NCI-H510A treated with DMSO at 0.1 percent for 48 hours (cell line): ENCODE data around the gene HSPG2.
"Not testable (repeated sequence)": the region's sequence is repeated elsewhere in the genome, so short reads cannot be mapped to it uniquely, and the experiment has no call there.

Source experiments
- DNase-seq: peaks from one replicate; lab custom pipeline; 2025; lab: John Stamatoyannopoulos, UW

HSPG2 gene

DNA sequence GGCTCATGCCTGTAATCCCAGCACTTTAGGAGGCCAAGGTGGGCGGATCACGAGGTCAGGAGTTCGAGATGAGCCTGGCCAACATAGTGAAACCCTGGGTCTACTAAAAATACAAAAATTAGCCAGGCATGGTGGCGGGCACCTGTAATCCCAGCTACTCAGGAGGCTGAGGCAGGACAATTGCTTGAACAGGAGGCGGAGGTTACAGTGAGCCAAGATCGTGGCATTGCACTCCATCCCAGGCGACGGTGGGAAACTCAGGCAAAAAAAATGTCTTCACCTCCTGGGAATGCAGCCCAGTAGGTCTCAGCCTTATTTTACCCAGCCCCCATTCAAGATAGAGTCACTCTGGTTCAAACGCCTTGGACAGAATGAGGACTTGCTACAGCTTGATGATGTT lies 151.3 kb downstream of the HSPG2 start:
- not testable (repeated sequence) for DNase-seq

DNA sequence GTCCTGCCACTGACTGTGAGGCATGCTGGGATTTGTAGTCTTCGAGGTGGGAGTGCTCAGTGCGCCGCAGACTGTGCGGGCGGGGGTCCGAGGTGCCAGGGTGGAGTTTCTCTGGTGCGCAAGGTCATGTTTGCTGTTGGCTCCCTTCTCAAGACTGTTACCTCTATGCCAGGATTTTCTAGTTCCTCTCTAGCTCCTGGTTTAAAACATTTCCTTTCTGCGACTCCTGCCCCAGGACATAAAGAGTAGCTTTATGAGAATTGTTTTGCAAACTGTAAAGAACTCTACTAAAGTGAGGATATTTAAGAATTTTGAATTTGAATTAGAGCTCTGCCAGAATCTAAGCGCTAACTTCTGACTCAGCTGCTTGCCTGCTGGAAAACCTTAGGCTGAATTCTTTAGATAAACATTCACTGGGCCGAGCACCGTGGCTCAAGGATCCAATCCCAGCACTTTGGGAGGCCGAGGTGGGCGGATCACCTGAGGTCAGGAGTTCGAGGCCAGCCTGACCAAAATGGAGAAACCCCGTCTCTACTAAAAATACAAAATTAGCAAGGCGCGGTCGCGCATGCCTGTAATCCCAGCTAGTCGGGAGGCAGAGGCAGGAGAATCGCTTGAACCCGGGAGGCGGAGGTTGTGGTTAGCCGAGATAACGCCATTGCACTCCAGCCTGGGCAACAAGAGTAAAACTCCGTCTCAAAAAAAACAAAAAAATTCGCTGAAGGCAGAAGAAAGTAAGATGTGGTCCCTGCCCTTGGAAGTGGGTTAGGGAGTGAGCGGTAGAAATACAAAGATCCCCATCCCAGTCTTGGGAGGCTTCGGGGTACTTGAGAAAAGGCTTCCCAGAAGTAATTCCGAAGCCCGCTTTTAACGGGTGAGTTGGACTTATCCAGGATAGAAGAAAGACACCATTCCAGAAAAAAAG lies 153.2 kb downstream of the HSPG2 start:
- DNase-seq, result peak; percentile 90

DNA sequence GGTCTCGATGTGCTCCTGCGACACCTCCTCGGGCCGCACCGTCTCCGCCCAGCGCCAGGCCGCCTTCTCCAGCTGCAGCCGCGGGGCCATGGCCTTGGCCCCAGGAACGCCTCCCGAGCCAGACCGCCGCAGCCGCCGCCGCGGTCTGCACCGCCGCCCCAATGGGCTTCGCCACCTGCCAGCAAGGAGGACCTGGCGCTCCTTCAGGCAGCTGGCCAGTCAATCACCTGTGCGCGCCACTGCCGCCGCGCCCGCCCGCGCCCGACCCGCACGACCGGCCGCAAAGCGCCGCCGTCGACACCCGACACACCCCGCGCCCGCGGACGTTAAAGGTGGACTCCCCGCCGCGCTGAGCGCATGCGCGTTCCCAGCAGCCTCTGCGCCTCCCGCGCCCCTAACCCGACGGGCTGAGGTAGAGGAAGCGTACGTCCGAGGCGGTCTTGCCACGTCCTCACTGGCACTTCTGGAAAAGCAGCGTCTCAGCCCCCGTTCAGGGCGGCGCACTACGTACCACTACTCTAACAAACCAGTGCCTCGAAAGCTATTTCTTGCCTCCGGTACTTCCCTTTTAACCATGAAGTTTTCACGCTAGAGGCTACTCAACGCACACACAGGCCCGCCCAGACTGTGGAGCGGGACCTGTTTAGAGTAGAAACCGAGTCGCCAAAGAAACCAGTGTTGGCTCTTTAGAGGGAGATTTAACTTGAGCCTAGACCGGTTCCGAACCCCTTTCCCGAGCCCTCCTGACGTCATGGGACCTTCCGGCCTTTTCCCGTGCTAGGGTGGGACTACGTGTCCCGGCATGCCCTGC lies 154.0 kb downstream of the HSPG2 start, which contains the start of gene USP48:
Gene USP48 (minus strand): TSS at position 282 of the 811 bp plus-strand sequence. CDS start 192 bp downstream, at position 90.
- peak; percentile 91 for DNase-seq

DNA sequence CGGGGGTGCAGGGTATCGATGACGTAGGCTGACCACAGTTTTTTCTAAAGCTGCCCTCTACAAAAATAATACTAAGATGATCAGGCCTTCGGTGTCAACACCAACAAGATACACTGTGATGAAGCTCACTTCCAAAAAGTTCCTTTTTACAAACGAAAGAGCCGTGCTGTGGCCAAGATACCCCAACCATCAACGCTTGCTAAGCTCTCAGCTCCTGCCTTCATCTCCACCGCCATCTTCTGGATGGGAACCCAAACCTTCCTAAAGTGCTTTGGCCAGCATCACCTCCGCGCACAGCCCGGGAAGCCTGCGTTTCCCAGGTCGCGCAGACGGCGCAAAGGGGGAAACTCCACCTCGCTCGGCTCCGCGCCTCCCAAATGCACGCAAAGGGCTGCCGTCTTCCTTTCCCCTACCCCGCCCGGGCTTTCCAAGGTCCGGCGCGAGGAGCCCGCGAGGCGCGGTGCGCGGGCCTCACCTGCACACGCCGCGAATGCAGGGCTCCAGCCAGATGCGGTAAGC lies 154.7 kb downstream of the HSPG2 start:
- DNase-seq, result peak; percentile 38

DNA sequence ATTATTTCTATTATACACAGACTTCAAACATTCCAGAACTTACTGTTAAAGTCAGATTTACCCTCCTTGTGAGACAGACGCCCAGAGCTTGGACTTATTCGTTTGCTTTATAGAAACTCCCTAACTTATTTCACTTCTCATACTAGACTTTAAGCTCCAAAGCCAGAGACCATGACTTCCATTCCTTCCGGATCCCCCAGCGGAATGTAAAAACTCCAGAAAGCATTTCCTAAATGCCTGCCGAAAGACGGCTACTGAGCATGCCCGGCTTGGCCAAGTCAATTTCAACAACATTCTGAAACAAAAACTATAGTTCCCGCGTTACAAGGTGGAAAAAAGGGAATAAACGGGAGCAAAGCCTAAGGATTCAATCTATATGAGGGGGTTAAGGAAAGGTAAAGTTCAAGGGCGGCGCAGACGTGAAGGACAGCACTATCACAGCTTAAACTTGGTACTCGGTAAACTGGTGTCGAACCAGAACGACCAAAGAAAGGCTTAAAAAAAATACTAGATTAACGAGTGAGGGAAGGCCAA lies 155.2 kb downstream of the HSPG2 start:
- peak; percentile 38 for DNase-seq

DNA sequence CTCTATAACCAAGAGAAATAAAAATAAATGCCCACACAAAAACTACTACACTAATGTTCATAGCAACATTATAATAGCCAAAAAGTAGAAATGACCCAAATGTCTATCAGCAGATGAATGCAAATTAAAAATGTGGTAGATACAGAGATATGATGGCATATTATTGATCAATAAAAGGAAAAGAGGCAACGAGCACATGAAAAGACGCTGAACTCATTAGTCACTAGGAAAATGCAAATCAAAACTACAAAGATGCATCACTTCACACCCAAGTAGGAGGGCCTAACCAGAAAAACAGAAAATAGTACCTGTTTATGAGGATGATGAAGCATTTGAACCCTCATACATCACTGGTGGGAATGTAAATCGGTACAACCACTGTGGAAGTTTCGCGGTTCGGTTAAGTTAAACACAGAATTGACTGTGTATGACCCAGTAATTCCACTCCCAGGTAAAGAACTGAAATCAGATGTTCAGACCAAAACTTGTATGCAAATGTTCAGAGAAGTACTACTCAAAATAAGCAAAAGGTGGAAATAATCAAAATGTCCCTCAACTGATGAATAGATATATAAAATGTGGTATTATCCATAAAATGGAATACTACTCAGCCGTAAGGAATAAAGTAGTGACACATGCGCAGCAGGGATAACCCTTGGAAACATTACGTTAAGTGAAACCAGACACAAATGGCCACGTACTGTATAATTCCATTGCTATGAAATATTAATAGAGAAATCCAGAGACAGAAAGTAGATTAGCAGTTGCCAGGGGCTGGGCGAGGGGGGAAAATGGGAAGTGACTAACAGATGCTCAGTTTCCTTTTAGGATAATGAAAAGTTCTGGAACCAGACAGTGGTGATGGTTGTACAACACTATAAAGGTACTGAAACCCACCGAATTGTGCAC lies 157.2 kb downstream of the HSPG2 start:
- no peak for DNase-seq

DNA sequence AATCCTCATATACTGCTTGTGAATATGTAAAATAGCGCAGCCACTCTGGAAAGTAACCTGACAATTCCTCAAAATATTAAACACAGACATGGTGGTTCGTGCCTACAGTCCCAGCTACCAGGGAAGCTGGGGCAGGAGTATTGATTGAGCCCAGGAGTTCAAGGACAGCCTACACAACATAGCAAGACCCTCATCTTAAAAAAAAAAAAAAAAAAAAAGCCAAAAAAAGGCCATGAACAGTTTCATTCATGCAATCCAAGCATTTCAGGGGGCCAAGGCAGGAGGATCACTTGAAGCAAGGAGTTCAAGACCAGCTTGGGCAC lies 158.7 kb downstream of the HSPG2 start:
- no peak for DNase-seq

DNA sequence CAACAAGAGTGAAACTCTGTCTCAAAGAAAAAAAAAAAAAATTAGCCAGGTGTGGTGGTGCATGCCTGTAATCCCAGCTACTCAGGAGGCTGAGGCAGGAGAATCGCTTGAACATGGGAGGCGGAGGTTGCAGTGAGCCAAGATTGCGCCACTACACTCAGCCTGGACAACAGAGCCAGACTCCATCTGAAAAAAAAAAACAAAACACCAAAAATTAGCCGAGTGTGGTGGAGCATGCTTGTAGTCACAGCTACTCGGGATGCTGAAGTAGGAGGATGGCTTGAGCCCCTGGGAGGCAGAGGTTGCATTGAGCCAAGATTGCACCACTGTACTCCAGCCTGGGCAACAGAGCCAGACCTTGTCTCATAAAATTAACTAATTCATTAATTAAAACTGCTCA lies 160.2 kb downstream of the HSPG2 start:
- DNase-seq, result not testable (repeated sequence)

DNA sequence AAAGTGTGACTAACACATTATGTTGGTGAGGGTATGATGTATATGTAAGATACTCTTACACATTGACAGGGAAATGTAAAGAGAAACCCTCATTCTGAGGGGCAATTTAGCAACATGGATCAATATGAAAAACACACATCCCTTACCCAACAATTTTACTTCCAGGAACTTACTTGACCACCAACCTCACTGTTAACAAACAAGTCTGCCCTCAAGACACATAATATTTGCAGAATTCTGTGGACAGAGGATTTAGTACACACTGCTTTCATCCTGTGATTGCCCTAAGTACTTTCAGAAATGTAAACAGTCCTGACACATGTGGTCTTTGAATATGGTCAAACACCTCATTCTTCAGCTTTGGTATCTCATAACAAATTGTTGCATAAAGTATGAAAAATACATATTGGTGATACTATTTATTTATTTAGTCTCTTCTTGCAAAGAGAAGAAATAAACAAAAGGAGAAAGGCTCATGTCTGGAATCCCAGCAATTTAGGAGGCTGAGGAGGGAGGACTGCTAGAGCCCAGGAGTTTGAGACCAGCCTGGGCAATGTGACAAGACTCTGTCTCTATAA lies 161.0 kb downstream of the HSPG2 start:
- no peak for DNase-seq

DNA sequence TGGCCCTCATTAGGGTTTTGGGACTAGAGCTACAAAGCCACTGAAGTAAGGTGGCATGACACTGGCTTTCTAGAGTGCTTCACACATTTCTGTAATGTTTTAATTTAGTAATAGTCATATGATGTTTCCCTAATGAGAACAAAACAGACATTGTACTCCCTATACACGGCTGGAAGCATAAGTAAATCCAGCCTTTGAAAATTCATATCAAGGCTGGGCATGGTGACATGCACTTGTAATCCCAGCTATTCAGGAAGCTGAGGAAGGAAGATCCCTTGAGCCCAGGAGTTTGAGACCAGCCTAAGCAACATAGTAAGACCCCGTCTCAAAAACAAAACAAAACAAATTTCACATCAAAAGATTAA lies 161.6 kb downstream of the HSPG2 start:
- no peak for DNase-seq

DNA sequence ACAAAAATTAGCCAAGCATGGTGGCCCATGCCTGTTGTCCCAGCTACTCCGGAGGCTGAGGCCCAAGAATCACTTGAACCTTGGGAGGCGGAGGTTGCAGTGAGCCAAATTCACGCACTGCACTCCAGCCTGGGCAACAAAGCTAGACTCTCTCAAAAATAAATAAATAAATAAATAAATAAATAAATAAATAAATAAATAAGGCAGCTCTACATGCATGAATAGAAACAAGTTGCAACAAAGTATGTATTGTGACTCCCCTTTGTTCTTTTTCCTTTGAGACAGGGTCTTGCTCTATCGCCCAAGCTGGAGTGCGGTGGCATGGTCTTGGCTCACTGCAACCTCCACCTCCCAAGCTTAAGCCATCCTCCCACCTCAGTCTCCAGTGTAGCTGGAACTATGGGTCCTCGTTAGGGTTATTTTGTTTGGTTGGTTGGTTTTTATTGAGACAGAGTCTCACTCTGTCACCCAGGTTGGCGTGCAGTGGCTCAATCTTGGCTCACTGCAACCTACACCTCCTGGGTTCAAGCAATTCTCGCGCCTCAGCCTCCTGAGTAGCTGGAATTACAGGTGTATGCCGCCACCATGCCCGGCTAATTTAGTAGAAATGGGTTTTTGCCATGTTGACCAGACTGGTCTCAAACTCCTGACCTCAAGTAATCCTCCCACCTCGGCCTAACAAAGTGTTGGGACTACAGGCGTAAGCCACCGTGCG lies 162.1 kb downstream of the HSPG2 start:
- no peak for DNase-seq

DNA sequence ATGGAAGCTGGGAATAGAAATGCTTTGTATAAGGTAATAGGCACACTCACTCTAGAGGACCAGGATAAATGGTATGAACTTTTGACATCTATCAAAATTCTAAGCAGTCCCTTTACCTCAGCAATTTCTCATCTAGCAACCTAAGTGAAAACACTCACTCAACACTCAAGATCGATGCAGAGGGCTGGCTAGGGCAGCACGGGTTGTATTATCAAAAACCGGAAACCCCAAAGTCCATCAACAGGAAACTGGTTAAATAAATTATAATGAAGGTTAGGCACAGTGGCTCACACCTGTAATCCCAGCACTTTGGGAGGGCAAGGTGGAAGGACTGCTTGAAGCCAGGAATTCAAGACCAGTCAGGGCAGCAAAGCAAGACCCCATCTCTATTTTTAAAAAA lies 163.5 kb downstream of the HSPG2 start:
- DNase-seq, result no peak
